Spleen (tissue), 11 donors: ENCODE results near the gene LRRC52. TPM values are rescaled to one million over a fixed set of nuclear protein-coding genes. Genes with fewer than 3 reads are reported as not detected.

Experiments
- DNase-seq: peaks from one replicate; pipeline ENCODE4 v3.0.0-alpha.2; 2020
- H3K27ac ChIP-seq, 8 donors: fragments of 200-600 bp; sonication (generic) in 7 of 8; 1 replicate in 4 of 8; 2 replicates in 4 of 8; pipeline versions ENCODE4 v1.5.0 to v1.8.0; 2016 to 2021; ENCODE audit warnings: inconsistent platforms in 4 of 8, mild to moderate bottlenecking in 4 of 8, moderate library complexity in 1 of 8
- H3K27me3 ChIP-seq, 7 donors: fragments of 200-600 bp; sonication (generic) in 6 of 7; replicated peaks in 1 of 7; 1 replicate in 4 of 7; 2 replicates in 3 of 7; pipeline versions ENCODE4 v1.5.0 to v1.8.0; 2016 to 2021; ENCODE audit warnings: inconsistent platforms in 3 of 7, mild to moderate bottlenecking in 1 of 7
- H3K36me3 ChIP-seq, 6 donors: fragments of 200-600 bp; sonication (generic) in 5 of 6; 1 replicate in 4 of 6; 2 replicates in 2 of 6; pipeline versions ENCODE4 v1.5.0 to v1.8.0; 2016 to 2021; ENCODE audit warnings: inconsistent platforms in 2 of 6
- H3K4me1 ChIP-seq, 6 donors: fragments of 200-600 bp; sonication (generic) in 5 of 6; 1 replicate in 3 of 6; 2 replicates in 3 of 6; pipeline versions ENCODE4 v1.5.0 to v1.8.0; 2016 to 2021; ENCODE audit warnings: inconsistent platforms in 3 of 6
- H3K4me3 ChIP-seq, 8 donors: fragments of 200-600 bp; sonication (generic) in 7 of 8; 1 replicate in 4 of 8; 2 replicates in 4 of 8; pipeline versions ENCODE4 v1.5.0 to v1.8.0; 2016 to 2021; ENCODE audit warnings: inconsistent platforms in 4 of 8, mild to moderate bottlenecking in 4 of 8, moderate library complexity in 2 of 8
- H3K9me3 ChIP-seq, 8 donors: fragments of 200-600 bp; sonication (generic) in 7 of 8; 1 replicate in 4 of 8; 2 replicates in 4 of 8; pipeline versions ENCODE4 v1.5.0 to v1.8.0; 2016 to 2021; ENCODE audit warnings: inconsistent platforms in 4 of 8
- POLR2A ChIP-seq, 3 donors: fragments of 450-650 bp; IDR thresholded peaks; one replicate each; pipeline ENCODE4 v1.5.1; 2017; ENCODE audit warnings: antibody characterized with exemption in 3 of 3, mild to moderate bottlenecking in 1 of 3
- POLR2AphosphoS5 ChIP-seq, 3 donors: sonication (generic); formaldehyde crosslinking; IDR thresholded peaks; one replicate each; pipeline ENCODE4 v1.5.1; 2017; ENCODE audit warnings: antibody characterized with exemption in 3 of 3
- WGBS, 5 donors: extraction: QIAGEN DNeasy Blood & Tissue Kit in 3 of 5; methylation state at CpG; one replicate each; pipeline versions ENCODE4 v1.1.5 to v1.1.7; 2013 to 2018; 5-methylcytosine and 5-hydroxymethylcytosine counted together
- intact Hi-C: fragments of 100-400 bp; cut with DNase I; formaldehyde crosslinking; loops from one replicate; pipeline ENCODE4 v1.15.0; 2023; ENCODE audit warnings: low total_unique reads
- polyA plus RNA-seq, 3 donors: library from polyadenylated mRNA; stranded (reverse); fragments of 200-250 nt; gene quantifications; one replicate each; pipeline ENCODE4 v1.2.1, GENCODE V29; 2013
- total RNA-seq, 7 donors: library from RNA; depleted of rRNA in 3 of 7; stranded (reverse); fragments of >200 nt in 3 of 7; fragmentation: NEBNext Ultra II Directional in 4 of 7; extraction: Animal tissue kit (Norgen Biotek cat#: 25700) in 4 of 7; gene quantifications; one replicate each; pipeline versions ENCODE4 v1.1.0 to v1.2.1, GENCODE V29; 2016 to 2021
- TF ChIP-seq, protein P1 (sequence below), 11 experiments: fragments of 200-600 bp in 7 of 11; fragments of 450-650 bp in 4 of 11; sonication (generic) in 4 of 11; IDR thresholded peaks in 8 of 11; conservative IDR thresholded peaks in 3 of 11; 1 replicate in 7 of 11; 2 replicates in 4 of 11; pipeline versions ENCODE4 v1.4.0 to v1.8.0; 2016 to 2021; ENCODE audit warnings: antibody characterized with exemption in 11 of 11, inconsistent platforms in 4 of 11, mild to moderate bottlenecking in 1 of 11
- donor health status: healthy with polysubstance abuse.
- donor health status: DM: no; HTN: no; CAD: no; lungs with moderate emphysema.
- donor health status: DM: no; HTN: no; CAD: no.
- donor health status: Bipolar disorder and iron deficiency.
- donor health status: healthy.
- donor health status: DM: no; HTN: no; CAD: no.
- donor health status: DM: yes; HTN: yes; CAD: no.

LRRC52 gene
- total and polyA plus RNA-seq, 10 donors: not detected

DNA sequence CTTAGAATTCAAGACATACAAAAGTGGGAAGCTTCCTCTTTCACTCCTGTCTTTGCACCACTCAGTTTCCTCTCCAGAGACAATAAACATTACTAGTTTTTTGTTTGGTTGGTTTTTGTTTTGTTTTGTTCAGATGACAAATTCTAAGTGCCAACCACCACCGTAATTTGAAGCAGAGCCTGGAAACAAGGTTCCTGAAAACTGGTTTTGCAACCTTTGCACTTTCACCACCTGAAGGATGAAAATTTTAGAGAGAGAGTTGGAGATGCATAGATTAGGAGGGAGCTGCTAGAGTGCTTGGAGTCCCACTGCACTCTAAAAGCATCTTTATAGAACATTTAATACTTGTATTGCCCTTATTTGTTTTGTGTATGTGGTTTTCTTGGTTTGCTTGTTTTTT, 67.1 kb downstream of the LRRC52 start:
- TF ChIP-seq POLR2AphosphoS5 (IDR thresholded peaks at IDR 0.05) (no peak), POLR2A (IDR thresholded peaks at IDR 0.05) (no peak)
- TF ChIP-seq, protein P1, sequence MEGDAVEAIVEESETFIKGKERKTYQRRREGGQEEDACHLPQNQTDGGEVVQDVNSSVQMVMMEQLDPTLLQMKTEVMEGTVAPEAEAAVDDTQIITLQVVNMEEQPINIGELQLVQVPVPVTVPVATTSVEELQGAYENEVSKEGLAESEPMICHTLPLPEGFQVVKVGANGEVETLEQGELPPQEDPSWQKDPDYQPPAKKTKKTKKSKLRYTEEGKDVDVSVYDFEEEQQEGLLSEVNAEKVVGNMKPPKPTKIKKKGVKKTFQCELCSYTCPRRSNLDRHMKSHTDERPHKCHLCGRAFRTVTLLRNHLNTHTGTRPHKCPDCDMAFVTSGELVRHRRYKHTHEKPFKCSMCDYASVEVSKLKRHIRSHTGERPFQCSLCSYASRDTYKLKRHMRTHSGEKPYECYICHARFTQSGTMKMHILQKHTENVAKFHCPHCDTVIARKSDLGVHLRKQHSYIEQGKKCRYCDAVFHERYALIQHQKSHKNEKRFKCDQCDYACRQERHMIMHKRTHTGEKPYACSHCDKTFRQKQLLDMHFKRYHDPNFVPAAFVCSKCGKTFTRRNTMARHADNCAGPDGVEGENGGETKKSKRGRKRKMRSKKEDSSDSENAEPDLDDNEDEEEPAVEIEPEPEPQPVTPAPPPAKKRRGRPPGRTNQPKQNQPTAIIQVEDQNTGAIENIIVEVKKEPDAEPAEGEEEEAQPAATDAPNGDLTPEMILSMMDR (IDR thresholded peaks at IDR 0.05 in 8 of 11, conservative IDR thresholded peaks at IDR 0.05 in 3 of 11): no peak
- DNase-seq: no peak
- WGBS, 5 donors: 12 to 39% (median 26%) methylated on average over 1 of the region's 1 CpG
- intact Hi-C loops: no loop called here
- Histone ChIP-seq H3K4me3 (no peak overlapping the region), H3K4me1 (no peaks in the 10 kb centered on the region), H3K36me3 (no peaks in the 10 kb centered on the region), H3K9me3 (peaks cover 0 to 22% (median 15%) of the 10 kb centered on the region in 8 donors), H3K27ac (no peak overlapping the region), H3K27me3 (peaks cover 0 to 18% (median 6%) of the 10 kb centered on the region in 7 donors)

DNA sequence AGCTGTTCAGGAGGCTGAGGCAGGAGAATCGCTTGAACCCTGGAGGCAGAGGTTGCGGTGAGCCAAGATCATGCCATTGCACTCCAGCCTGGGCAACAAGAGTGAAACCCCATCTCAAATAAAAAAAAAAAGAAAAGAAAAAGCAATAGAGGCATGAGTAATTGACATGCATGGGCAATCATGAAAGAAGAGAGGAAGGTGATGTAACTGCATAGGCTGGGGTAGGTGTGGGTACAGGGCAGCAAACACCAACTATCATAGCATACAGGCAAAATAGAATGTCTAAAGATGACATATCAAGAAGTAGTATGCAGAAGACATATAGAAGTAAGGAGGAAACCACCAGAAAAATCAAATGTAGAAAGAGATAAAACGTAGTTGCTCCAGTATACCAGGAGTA, 68.3 kb downstream of the LRRC52 start:
- 90 to 94% (median 92%) methylated on average over 3 of the region's 3 CpGs for WGBS, 5 donors
- Histone ChIP-seq H3K27ac (no peak overlapping the region), H3K4me1 (no peaks in the 10 kb centered on the region), H3K4me3 (no peak overlapping the region), H3K9me3 (peaks cover 0 to 22% (median 15%) of the 10 kb centered on the region in 8 donors), H3K36me3 (no peaks in the 10 kb centered on the region), H3K27me3 (peaks cover 0 to 18% (median 6%) of the 10 kb centered on the region in 7 donors)
- no peak for DNase-seq
- intact Hi-C loops: no loop called here
- TF ChIP-seq POLR2AphosphoS5 (IDR thresholded peaks at IDR 0.05): no peak

Other genes starting within 250 kb of the LRRC52 start
- not detected for gene LMX1A, start 187.3 kb upstream of the LRRC52 start, total RNA-seq
- not detected for gene LMX1A, start 187.3 kb upstream of the LRRC52 start, polyA plus RNA-seq
- gene RXRG, start 98.9 kb upstream of the LRRC52 start, total RNA-seq: under 1 TPM in 4 of 7 donors, not detected in 3; 0.34 to 0.98 (median 0.54) TPM
- gene RXRG, start 98.9 kb upstream of the LRRC52 start, polyA plus RNA-seq: under 1 TPM in 2 of 3 donors, not detected in 1; 0.12 to 0.42 TPM
- 100 to 1,000 TPM in 1 of 7 donors, 10 to 100 TPM in 6; 47.8 to 109 (median 87.5) TPM for gene MGST3, start 87.2 kb downstream of the LRRC52 start, total RNA-seq
- gene MGST3, start 87.2 kb downstream of the LRRC52 start, polyA plus RNA-seq: 10 to 100 TPM; 64.5 to 78.6 (median 74.6) TPM
- 100 to 1,000 TPM in 1 of 7 donors, 10 to 100 TPM in 6; 51.3 to 103 (median 69.3) TPM for gene ALDH9A1, start 154.6 kb downstream of the LRRC52 start, total RNA-seq
- gene ALDH9A1, start 154.6 kb downstream of the LRRC52 start, polyA plus RNA-seq: 10 to 100 TPM; 33.0 to 38.9 (median 37.5) TPM
- 10 to 100 TPM; 47.5 to 57.9 (median 53.5) TPM for gene TMCO1, start 224.9 kb downstream of the LRRC52 start, total RNA-seq
- gene TMCO1, start 224.9 kb downstream of the LRRC52 start, polyA plus RNA-seq: 10 to 100 TPM; 23.3 to 45.9 (median 41.5) TPM